ENCODE measurements around the gene ARL6IP5.
A peak's percentile ranks its signal among the peaks of the same experiment; 100 is the strongest.

The ARL6IP5 gene

DNA sequence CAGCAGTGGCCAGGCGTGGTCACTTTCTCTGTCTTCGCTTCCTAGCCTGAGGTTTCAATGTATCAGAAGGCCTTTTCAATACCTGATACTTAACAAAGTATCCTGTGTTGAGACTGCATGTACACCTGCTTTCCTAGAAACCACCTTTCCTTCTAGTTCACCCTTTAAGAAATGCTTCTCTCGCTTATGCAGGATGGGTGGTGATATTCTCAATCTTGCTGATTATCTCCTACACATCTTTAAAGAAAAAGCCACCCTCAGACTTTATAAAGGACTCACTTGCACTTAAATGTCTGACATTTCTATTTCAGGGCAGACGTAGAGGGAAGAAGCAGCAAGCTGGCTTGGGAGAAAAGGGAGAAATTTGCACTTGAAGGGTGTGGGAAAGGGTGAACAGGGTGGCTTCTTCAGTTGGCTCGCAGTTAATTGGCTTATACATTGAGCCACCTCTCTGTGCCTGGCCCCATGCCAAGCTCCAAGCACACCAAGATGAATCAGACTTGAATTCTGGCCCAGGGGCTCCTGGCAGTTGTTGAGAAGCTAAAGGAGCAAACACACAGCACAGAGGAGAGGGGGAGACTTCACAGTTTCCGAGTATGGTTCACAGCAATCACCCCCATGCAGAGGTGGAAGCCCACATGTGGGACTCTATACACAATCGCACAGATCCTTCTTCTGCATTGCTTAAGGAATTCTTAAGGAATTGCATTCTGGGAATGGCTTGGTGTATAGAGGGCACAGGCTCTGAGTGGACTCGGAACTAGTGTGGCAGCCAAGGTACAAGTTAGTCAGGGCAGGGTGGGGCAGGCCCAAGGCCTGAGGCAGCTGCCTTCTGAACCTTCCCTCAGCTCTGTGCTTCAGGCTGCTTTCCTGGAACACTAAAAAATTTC lies 1.3 kb downstream of the ARL6IP5 start:
- DNase-seq (ENCODE audit: low read depth): peak; percentile 91
- peak overlapping the region; percentile 92 for H3K4me3 ChIP-seq (ENCODE audit: low read depth, low read length)
- TF ChIP-seq, protein P1, sequence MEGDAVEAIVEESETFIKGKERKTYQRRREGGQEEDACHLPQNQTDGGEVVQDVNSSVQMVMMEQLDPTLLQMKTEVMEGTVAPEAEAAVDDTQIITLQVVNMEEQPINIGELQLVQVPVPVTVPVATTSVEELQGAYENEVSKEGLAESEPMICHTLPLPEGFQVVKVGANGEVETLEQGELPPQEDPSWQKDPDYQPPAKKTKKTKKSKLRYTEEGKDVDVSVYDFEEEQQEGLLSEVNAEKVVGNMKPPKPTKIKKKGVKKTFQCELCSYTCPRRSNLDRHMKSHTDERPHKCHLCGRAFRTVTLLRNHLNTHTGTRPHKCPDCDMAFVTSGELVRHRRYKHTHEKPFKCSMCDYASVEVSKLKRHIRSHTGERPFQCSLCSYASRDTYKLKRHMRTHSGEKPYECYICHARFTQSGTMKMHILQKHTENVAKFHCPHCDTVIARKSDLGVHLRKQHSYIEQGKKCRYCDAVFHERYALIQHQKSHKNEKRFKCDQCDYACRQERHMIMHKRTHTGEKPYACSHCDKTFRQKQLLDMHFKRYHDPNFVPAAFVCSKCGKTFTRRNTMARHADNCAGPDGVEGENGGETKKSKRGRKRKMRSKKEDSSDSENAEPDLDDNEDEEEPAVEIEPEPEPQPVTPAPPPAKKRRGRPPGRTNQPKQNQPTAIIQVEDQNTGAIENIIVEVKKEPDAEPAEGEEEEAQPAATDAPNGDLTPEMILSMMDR (IDR thresholded peaks at IDR 0.05; ENCODE audit: low read depth, low read length, missing control alignments): no peak
- in situ Hi-C loops (cut with HindIII; ENCODE audit: low sequenced_read_pairs): no loop called here

DNA sequence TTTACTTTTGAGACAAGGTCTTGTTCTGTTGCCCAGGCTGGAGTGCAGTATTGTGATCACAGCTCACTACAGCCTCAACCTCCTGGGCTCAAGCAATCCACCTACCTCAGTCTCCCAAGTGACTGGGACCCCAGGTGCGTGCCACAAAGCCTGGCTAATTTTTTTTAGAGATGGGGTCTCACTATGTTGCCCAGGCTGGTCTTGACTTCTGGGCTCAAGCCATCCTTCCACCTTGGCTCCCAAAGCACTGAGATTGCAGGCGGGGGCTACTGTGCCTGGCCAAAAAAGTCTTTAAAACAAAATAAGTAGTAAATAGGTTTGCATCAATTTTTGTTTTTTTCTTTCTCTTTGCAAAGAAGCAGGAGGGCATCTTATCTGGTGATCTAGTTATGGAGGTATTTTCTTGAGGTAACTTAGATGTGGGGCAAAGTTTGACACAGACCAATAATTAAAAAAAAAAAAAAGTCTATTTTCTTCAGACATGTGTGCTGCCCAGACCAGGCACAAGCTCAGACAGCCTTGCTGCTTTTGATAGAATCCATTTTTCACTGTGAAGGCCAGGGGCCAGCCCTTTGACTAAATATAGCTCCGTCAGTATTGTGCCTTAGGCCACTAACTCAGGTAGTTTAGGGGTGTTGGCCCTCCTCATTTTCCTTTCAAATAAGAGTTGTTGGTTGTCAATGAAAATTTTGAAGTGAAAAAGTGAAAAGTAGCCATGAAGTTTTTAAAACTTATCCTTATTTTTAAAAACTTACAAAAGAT lies 2.5 kb downstream of the ARL6IP5 start:
- H3K4me3 ChIP-seq (ENCODE audit: low read depth, low read length): peak overlapping the region; percentile 92
- TF ChIP-seq, protein P1 (IDR thresholded peaks at IDR 0.05; ENCODE audit: low read depth, low read length, missing control alignments): no peak
- in situ Hi-C loops (cut with HindIII; ENCODE audit: low sequenced_read_pairs): no loop called here
- DNase-seq (ENCODE audit: low read depth): no peak

DNA sequence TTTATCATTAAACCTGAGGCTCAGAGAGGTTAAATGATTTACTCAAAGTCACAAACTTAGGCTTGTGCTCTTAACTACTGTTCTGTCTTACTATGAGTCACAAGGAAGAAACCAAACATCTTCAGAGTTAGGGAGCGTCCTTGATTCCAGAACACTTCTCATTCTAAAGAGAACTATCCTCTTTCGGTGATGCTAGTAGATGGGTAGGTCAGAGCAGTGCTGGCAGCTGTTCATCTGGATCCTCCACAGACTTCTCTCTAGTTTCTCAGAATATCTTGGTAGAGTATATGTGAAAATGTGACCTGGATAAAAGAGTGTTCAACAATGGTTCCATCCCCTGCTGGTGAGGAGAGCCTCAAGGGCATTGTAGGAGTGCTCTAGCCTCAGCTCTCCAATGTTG lies 3.3 kb downstream of the ARL6IP5 start:
- no peak for DNase-seq (ENCODE audit: low read depth)
- TF ChIP-seq, protein P1 (IDR thresholded peaks at IDR 0.05; ENCODE audit: low read depth, low read length, missing control alignments): peak; percentile 3
- in situ Hi-C loops (cut with HindIII; ENCODE audit: low sequenced_read_pairs): no loop called here
- peak overlapping the region; percentile 12 for H3K4me3 ChIP-seq (ENCODE audit: low read depth, low read length)

DNA sequence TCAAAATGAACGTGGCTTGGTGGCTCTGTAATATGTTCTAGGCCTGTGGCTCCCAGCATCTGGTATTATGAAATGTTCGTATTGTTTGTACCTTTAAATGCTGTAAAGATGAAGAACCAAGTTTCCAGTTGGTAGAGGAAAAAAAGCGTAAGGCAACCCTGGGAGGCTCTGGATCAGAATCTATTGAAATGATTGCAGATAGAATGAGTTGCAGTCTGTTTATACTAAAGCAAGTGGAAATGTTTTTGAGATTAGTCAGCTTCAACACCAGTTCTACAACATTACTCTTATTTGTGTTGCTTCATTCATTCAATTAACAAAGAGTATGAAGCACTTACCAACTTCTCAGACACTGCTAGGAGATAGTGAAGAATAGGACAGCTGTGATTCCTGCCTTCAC lies 5.3 kb downstream of the ARL6IP5 start:
- H3K4me3 ChIP-seq (ENCODE audit: low read depth, low read length): no peak overlapping the region
- TF ChIP-seq, protein P1 (IDR thresholded peaks at IDR 0.05; ENCODE audit: low read depth, low read length, missing control alignments): no peak
- in situ Hi-C loops (cut with HindIII; ENCODE audit: low sequenced_read_pairs): no loop called here
- DNase-seq (ENCODE audit: low read depth): peak; percentile 54

DNA sequence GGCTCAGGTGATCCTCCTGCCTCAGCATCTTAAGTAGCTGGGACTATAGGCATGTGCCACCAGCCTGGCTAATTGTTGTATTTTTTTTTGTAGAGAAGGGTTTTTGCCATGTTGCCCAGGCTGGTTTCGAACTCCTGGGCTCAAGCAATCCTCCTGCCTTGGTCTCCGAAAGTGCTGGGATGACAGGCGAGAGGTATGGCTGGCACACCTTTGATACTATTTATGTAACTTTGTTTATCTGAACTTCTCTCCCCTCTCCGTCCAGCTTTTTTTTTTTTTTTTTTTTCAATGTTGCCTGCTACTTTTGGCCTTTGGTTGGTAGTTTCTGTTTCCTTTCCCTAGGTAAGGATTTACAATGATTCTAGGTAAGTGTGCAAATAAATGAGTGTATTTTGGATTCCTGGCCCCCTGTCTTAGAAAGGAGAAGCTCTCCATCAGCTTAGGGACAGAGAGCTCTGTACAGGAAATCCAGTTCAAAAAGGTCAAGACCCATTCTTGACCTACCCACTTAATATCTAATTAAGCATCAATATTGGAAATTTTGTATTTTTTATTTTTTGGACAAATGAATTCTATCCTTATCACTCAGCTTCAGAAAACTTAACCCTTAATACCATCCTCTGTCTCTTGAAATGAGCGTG lies 6.8 kb downstream of the ARL6IP5 start:
- in situ Hi-C loops (cut with HindIII; ENCODE audit: low sequenced_read_pairs): no loop called here

More for the DNA sequence above, 6.8 kb downstream of the ARL6IP5 start:
- TF ChIP-seq, protein P1 (IDR thresholded peaks at IDR 0.05; ENCODE audit: low read depth, low read length, missing control alignments): no peak
- no peak overlapping the region for H3K4me3 ChIP-seq (ENCODE audit: low read depth, low read length)
- no peak for DNase-seq (ENCODE audit: low read depth)
